LNCaP clone FGC (cell line): ENCODE results near the gene SCYL1.

Experiments
- DNase-seq: peaks from one replicate; pipeline ENCODE4 v3.0.0-alpha.2; 2011; ENCODE audit warnings: low read depth
- H3K4me3 ChIP-seq: 2 replicates; pipeline ENCODE4 v1.5.1; 2011; ENCODE audit warnings: mild to moderate bottlenecking, low read depth, low read length, control low read depth
- TF ChIP-seq, protein P1 (sequence below): IDR thresholded peaks from 2 replicates; pipeline ENCODE4 v1.5.1; 2012; ENCODE audit warnings: mild to moderate bottlenecking; ENCODE audit not compliant: control insufficient read depth, insufficient read depth; ENCODE audit errors: extremely low read depth

SCYL1 gene

DNA sequence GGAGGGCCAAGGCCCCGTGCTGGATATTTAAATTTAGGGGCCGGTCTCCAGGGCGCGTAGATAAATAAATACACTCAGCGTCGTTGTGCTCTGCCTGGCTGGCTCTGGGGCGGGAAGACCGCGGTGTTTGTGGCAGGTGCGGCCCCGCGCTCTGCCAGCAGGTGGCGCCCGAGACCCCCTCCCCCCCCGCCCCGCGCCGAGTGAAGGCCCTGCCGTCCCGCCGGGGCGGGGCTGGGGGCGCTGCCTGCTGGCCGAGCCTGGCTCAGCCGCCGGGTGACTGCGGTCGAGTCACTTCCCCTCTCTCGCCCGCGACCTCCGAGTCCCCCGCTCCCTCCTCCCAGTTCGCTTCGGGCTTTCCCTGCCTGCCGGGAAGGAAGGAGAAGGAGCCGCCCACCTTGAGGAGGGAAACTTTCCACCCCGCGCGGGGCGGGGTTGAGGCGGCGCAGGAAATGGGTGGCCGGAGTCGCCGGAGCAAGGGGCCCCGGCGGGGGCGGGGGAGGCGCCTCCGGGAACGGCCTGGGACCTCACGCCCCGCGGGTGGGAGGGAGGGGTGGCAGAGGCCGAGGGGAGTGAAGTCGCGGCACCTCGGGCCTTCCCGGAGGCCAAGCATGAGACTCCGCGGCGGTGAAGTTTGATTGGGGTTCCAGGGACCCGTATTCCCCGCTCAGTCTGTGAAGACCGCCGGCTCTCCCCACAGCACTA lies 49.4 kb downstream of the SCYL1 start:
- TF ChIP-seq, protein P1, sequence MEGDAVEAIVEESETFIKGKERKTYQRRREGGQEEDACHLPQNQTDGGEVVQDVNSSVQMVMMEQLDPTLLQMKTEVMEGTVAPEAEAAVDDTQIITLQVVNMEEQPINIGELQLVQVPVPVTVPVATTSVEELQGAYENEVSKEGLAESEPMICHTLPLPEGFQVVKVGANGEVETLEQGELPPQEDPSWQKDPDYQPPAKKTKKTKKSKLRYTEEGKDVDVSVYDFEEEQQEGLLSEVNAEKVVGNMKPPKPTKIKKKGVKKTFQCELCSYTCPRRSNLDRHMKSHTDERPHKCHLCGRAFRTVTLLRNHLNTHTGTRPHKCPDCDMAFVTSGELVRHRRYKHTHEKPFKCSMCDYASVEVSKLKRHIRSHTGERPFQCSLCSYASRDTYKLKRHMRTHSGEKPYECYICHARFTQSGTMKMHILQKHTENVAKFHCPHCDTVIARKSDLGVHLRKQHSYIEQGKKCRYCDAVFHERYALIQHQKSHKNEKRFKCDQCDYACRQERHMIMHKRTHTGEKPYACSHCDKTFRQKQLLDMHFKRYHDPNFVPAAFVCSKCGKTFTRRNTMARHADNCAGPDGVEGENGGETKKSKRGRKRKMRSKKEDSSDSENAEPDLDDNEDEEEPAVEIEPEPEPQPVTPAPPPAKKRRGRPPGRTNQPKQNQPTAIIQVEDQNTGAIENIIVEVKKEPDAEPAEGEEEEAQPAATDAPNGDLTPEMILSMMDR: peak; percentile 76
- DNase-seq: peak; percentile 27
- peak overlapping the region; percentile 97 for H3K4me3 ChIP-seq

DNA sequence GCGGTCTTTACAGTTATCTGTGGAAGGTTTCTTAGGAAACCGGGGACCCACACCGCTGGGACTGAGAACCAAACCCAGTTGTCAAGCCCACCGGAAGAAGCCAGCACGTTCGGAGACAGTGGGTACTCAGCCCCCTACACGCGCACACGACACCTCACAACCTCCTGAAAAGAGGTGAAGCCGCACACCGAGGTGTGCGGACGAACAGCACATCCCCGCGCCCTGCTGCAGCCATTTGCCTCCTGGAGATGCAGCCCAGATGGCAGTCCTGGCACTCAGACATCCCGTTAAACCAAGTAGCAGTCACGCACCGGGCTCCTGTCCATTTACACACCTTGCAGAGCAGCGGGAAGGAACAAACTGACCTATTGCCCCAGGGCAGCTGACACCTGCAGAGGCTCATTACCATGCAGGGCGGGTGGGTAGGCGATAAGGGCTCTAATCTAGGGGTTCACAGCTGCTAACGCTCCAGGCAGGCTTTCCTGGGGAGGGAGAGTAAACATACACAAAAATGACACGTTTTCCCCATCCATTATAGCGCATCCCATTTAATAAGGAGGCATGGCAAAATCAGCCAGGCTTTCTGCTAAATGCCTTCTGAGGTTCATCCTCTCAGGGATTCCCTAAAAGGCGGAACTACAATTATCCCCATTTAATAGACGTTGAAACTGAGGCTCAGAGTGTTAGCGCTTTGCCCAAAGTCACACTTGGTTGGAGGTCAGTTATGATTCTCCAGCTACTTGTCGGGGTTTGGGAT lies 50.1 kb downstream of the SCYL1 start:
- peak overlapping the region; percentile 57 for H3K4me3 ChIP-seq
- peak; percentile 74 for DNase-seq
- TF ChIP-seq, protein P1: no peak

DNA sequence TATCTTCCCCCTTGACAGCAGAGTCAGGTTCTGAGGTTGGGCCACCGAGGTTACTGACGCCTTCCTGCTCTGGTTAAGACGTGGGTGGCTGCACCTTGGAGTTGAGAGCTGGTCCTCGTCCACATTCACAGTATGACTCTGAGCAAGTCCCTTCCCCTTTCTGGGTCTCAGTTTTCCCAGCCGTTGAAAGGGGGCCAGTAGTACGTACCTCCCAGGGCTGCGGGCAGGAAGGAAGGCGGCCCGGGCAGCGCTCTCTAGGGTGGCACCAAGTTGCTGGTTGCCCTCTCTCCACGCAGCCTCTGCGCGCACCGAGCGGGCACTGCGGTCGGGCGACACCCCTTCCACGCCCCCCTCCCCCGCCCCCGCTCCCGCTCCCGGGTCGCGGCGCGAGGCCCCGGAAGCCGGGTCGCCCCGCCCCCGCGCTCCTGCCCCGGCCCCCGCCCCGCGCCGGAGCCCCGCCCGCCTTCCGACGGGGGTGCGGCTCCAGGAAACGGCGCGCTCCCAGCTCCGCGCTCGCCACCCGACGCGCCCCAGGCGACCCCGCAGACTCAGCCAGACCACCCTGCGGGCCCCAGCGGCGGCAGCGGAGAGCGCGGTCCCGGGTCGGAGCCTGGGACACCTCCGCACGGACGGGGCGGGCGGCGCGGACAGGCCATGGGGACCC lies 50.8 kb downstream of the SCYL1 start, which contains the start of gene EHBP1L1:
TSS of gene EHBP1L1 (plus strand) at position 486 of the 664 bp plus-strand sequence. CDS start 250 bp downstream, outside the sequence.
- H3K4me3 ChIP-seq: peak within 1 kb of the TSS; percentile 57
- DNase-seq: no peak
- TF ChIP-seq, protein P1: no peak

DNA sequence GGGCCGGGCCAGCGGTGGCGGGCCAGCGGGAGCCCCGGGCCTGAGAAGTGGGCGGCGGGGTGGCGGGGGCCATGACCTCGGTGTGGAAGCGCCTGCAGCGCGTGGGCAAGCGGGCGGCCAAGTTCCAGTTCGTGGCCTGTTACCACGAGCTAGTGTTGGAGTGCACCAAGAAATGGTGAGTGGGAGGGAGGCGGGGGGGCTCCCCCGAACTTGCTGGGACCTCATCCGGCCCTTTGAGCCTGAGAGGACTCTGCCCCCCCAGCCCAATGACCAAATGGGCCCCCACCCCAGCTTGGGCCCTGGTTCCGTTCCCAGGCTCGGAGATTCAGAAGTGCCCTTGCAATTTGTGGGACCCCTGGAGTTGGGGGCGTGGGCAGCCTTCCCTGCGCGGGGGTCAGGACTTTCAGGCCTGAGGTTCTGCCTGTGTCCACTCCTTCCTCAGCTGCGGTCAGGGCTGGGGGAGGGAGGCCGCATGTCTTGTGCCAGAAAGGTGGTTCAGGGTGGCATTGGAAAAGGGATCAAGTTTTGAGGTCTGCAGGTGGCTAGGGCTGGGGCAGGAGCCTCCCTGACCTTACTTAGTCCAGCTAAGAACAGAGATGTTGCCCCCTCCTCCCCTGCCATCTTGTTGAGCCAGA lies 51.5 kb downstream of the SCYL1 start:
- peak overlapping the region; percentile 49 for H3K4me3 ChIP-seq
- TF ChIP-seq, protein P1: no peak
- DNase-seq: no peak

DNA sequence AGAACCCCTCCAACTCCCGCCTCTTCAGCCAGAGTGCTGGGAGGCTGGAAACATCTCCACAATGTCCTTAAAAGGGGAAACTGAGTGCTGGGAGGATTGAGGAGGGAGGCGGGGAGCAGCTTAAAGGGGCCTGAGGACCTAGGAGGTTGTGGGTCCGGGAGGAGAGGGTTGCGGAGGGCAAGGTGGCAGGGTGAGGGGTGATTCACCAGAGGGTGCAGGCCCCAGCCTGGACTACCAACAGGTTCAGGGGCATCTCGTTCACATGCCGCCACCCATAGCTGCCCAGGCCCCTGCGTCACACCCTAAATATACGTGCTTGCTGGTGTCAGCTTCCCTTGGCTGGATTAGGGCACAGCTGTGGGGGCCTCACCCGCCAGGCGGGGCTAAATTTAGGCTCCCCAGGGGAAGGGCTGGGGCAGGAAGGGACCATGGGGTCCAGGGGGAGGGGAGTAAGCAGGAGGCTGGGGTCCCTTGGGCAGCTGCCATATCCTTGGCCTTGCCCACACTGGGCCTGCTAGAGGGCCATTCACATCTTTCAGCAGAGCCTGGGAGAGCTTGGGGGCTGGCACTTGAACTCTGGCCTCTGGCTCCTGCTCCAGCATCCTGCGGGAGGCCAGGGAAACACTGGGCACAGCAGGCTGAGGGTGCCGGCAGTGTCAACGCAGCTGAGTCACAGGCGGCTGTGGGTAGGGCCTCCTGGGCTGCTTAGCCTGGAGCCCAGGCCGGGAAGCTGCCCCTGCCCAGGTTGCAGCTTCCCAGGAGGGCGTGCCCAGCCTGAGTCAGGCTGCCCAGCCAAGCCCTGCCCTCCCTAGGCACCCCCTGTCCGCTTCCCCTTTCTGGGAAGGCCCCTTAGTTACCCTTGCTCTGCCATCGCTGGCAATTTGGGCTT lies 52.2 kb downstream of the SCYL1 start:
- TF ChIP-seq, protein P1: no peak
- H3K4me3 ChIP-seq: no peak overlapping the region
- DNase-seq: no peak

DNA sequence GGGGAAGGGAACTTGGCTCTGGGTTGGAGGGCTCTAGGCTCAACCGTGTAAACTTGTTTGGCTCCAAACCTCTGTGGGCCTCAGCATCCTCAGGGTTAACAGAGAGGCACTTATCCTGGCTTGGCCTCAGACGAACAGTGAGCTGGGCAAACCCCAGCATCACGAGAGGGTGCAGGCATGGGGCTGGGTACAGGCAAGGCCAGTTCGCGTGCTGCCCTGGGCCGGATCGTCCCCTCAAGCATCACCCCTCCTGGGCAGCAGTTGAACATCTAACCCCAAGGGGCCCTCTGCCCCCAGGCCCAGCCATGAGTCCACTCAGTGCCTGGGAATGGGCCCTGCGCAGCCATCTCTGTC lies 52.9 kb downstream of the SCYL1 start:
- TF ChIP-seq, protein P1: no peak
- H3K4me3 ChIP-seq: no peak overlapping the region

More for the DNA sequence above, 52.9 kb downstream of the SCYL1 start:
- no peak for DNase-seq
